SK-N-SH (cell line): Measurements from ENCODE around the gene TTC23. TPM values are rescaled to one million over a fixed set of nuclear protein-coding genes. Genes with fewer than 3 reads are reported as not detected.

Experiments used
- CTCF ChIA-PET: fragments of 300-600, 350-600 bp; formaldehyde crosslinking; extraction: SDS; loops from one replicate; lab custom pipeline; 2021; lab: Yijun Ruan, JAX
- POLR2A ChIA-PET: fragments of 350-600 bp; sonication (Branson Sonifier 250); formaldehyde crosslinking; extraction: SDS; loops from one replicate; lab custom pipeline; 2020; ENCODE audit warnings: antibody characterized with exemption, inconsistent platforms; lab: Yijun Ruan, JAX
- DNase-seq: peaks from one replicate; pipeline ENCODE4 v3.0.0; 2012
- H2AFZ ChIP-seq: fragments of 200-600 bp; sonication (generic); 2 replicates; pipeline ENCODE4 v1.8.1; 2016; ENCODE audit warnings: antibody characterized with exemption, mild to moderate bottlenecking, low read depth
- H3F3A ChIP-seq: fragments of 200-600 bp; sonication (generic); replicated peaks from 2 replicates; pipeline ENCODE3; 2016; ENCODE audit warnings: antibody characterized with exemption, mild to moderate bottlenecking; ENCODE audit not compliant: insufficient read depth
- H3K27ac ChIP-seq, 2 experiments: fragments of 200-500 bp in 1 of 2; fragments of 200-600 bp in 1 of 2; sonication (Bioruptor generic) in 1 of 2; sonication (generic), shearing (Covaris generic) in 1 of 2; 2 replicates each; pipeline versions ENCODE4 v1.5.1 to v1.6.1; 2014 to 2016; ENCODE audit warnings: low read depth in 2 of 2, inconsistent platforms in 1 of 2, low read length in 1 of 2, mild to moderate bottlenecking in 1 of 2, mixed read lengths in 1 of 2
- H3K27me3 ChIP-seq: fragments of 200-600 bp; sonication (generic), shearing (Covaris generic); 2 replicates; pipeline ENCODE4 v1.6.1; 2016; ENCODE audit warnings: mixed run types; ENCODE audit not compliant: insufficient read depth
- H3K36me3 ChIP-seq, 2 experiments: fragments of 200-500 bp in 1 of 2; fragments of 200-600 bp in 1 of 2; sonication (Bioruptor generic) in 1 of 2; sonication (generic) in 1 of 2; replicated peaks in 1 of 2; 2 replicates each; pipeline versions ENCODE3 to v1.5.1; 2014 to 2016; ENCODE audit warnings: low read length in 1 of 2, mild to moderate bottlenecking in 1 of 2; ENCODE audit not compliant: insufficient read depth in 2 of 2, control insufficient read depth in 1 of 2
- H3K4me1 ChIP-seq, 2 experiments: fragments of 200-500 bp in 1 of 2; fragments of 200-600 bp in 1 of 2; sonication (Bioruptor generic) in 1 of 2; sonication (generic), shearing (Covaris generic) in 1 of 2; 2 replicates each; pipeline versions ENCODE4 v1.5.1 to v1.6.1; 2014 to 2016; ENCODE audit warnings: low read depth in 1 of 2, low read length in 1 of 2, mixed run types in 1 of 2; ENCODE audit not compliant: insufficient read depth in 2 of 2, control insufficient read depth in 1 of 2
- H3K4me2 ChIP-seq: fragments of 200-600 bp; sonication (generic), shearing (Covaris generic); 2 replicates; pipeline ENCODE4 v1.6.1; 2017; ENCODE audit warnings: mixed run types
- H3K4me3 ChIP-seq, 2 experiments: fragments of 200-500 bp in 1 of 2; fragments of 200-600 bp in 1 of 2; sonication (Bioruptor generic) in 1 of 2; sonication (generic), shearing (Covaris generic) in 1 of 2; 2 replicates each; pipeline versions ENCODE4 v1.5.1 to v1.8.1; 2014 to 2016; ENCODE audit warnings: low read depth in 2 of 2, inconsistent platforms in 1 of 2, low read length in 1 of 2, mild to moderate bottlenecking in 1 of 2, mixed read lengths in 1 of 2, moderate library complexity in 1 of 2
- H3K79me2 ChIP-seq: fragments of 200-600 bp; sonication (generic); 2 replicates; pipeline ENCODE4 v1.8.1; 2017; ENCODE audit warnings: mild to moderate bottlenecking; ENCODE audit not compliant: insufficient read depth
- H3K9ac ChIP-seq: fragments of 200-600 bp; sonication (generic); 2 replicates; pipeline ENCODE4 v1.6.1; 2017; ENCODE audit warnings: mixed run types
- H3K9me2 ChIP-seq: fragments of 200-600 bp; sonication (generic); 2 replicates; pipeline ENCODE4 v1.6.1; 2017; ENCODE audit warnings: mixed run types
- H3K9me3 ChIP-seq: fragments of 200-600 bp; sonication (generic); 2 replicates; pipeline ENCODE4 v1.6.1; 2017; ENCODE audit warnings: mixed run types, mild to moderate bottlenecking, moderate library complexity
- H4K20me1 ChIP-seq: fragments of 200-600 bp; sonication (generic); 2 replicates; pipeline ENCODE4 v1.6.1; 2017; ENCODE audit warnings: mild to moderate bottlenecking, mixed run types; ENCODE audit not compliant: insufficient read depth
- ELF1 ChIP-seq: IDR thresholded peaks from 2 replicates; pipeline ENCODE4 v1.4.0; 2012
- EP300 ChIP-seq, 2 experiments: IDR thresholded peaks; 2 replicates each; pipeline versions ENCODE4 v1.4.0 to v1.6.1; 2012; ENCODE audit warnings: borderline replicate concordance in 1 of 2, low read depth in 1 of 2, low read length in 1 of 2
- FOXJ3 ChIP-seq: sonication (generic); formaldehyde crosslinking; IDR thresholded peaks from 2 replicates; pipeline ENCODE4 v1.5.1; 2020; ENCODE audit warnings: mild to moderate bottlenecking, missing genetic modification reagents
- FOXM1 ChIP-seq: IDR thresholded peaks from 2 replicates; pipeline ENCODE4 v1.4.0; 2012; ENCODE audit warnings: low read depth, mild to moderate bottlenecking
- GABPA ChIP-seq: IDR thresholded peaks from 2 replicates; pipeline ENCODE4 v1.4.0; 2012; ENCODE audit warnings: low read depth, mild to moderate bottlenecking
- GATA2 ChIP-seq: sonication (generic); formaldehyde crosslinking; IDR thresholded peaks from 2 replicates; pipeline ENCODE4 v1.5.0; 2020; ENCODE audit warnings: mild to moderate bottlenecking, missing genetic modification reagents
- NRF1 ChIP-seq: IDR thresholded peaks from 2 replicates; pipeline ENCODE4 v1.6.1; 2012; ENCODE audit warnings: low read depth, mild to moderate bottlenecking, low read length
- POLR2AphosphoS5 ChIP-seq: IDR thresholded peaks from 2 replicates; pipeline ENCODE4 v1.6.1; 2012; ENCODE audit warnings: low read depth, low read length
- RFX5 ChIP-seq: IDR thresholded peaks from 2 replicates; pipeline ENCODE4 v1.6.1; 2012; ENCODE audit warnings: mild to moderate bottlenecking, improper control_type of control experiment, low read length
- SIN3A ChIP-seq: IDR thresholded peaks from 2 replicates; pipeline ENCODE4 v1.6.1; 2012; ENCODE audit warnings: low read depth, mild to moderate bottlenecking, low read length, moderate library complexity, borderline replicate concordance
- SMC3 ChIP-seq: IDR thresholded peaks from 2 replicates; pipeline ENCODE4 v1.6.1; 2012; ENCODE audit warnings: low read depth, low read length, improper control_type of control experiment
- TAF1 ChIP-seq: IDR thresholded peaks from 2 replicates; pipeline ENCODE4 v1.6.1; 2012; ENCODE audit warnings: low read depth, mild to moderate bottlenecking, low read length, moderate library complexity, borderline replicate concordance
- TCF12 ChIP-seq: IDR thresholded peaks from 2 replicates; pipeline ENCODE4 v1.4.0; 2012
- TEAD4 ChIP-seq: IDR thresholded peaks from 2 replicates; pipeline ENCODE4 v1.4.0; 2012; ENCODE audit warnings: mild to moderate bottlenecking, borderline replicate concordance; ENCODE audit not compliant: insufficient read depth
- YY1 ChIP-seq: IDR thresholded peaks from 2 replicates; pipeline ENCODE4 v1.4.0; 2012; ENCODE audit warnings: low read depth, mild to moderate bottlenecking
- WGBS: methylation state at CpG from one replicate; pipeline ENCODE4 v1.1.6; 2017; ENCODE audit warnings: low lambda C conversion rate; 5-methylcytosine and 5-hydroxymethylcytosine counted together
- polyA plus RNA-seq, 3 experiments: library from polyadenylated mRNA; depleted of rRNA; stranded (reverse); fragments of >200 nt; gene quantifications; 2 replicates each; pipeline ENCODE4 v1.2.3, GENCODE V29; 2012
- TF ChIP-seq, protein P1 (sequence below): IDR thresholded peaks from 2 replicates; pipeline ENCODE4 v1.6.1; 2012; ENCODE audit warnings: mild to moderate bottlenecking, low read depth, low read length, moderate library complexity
- TF ChIP-seq, protein P2 (sequence below): IDR thresholded peaks from 2 replicates; pipeline ENCODE4 v1.4.0; 2012; ENCODE audit warnings: low read depth, borderline replicate concordance
- TF ChIP-seq, protein P3 (sequence below): IDR thresholded peaks from 2 replicates; pipeline ENCODE4; 2012
- TF ChIP-seq, protein P4 (sequence below): fragments of 150-350 bp; IDR thresholded peaks from 2 replicates; pipeline ENCODE4 v1.6.1; 2016; ENCODE audit warnings: mild to moderate bottlenecking, low read depth, low read length

TTC23 gene
- polyA plus RNA-seq, 1 of the 3 experiments (the other 2 are of a cell fraction) = 0.79 TPM

DNA sequence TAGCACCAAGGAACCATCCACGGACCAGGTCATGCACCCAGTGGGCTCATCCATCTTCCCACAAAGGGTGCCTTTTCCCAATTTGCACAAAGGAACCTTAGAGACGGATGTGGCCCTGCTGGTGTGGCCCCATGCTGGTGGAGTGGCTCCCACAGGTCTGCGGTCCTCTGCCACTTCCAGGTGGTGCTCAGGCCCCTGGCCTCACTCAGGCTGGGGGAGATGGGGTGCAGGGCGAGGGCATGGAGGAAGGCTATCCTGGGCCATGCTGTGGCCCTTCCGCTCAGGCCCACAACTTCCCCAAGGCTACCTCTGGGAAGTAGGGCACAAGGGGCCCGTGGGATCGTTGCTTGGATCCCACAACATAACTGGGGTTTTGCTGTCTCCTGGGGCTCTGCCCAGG, 149.7 kb downstream of the TTC23 start:
- Histone ChIP-seq H4K20me1 (no peaks in the 10 kb centered on the region), H3K9me2 (no peaks in the 10 kb centered on the region), H3K4me2 (no peak overlapping the region), H3K4me3 (no peak overlapping the region), H3K79me2 (no peaks in the 10 kb centered on the region), H3K9me3 (no peaks in the 10 kb centered on the region), H3K27ac (no peak overlapping the region), H3K36me3 (no peaks in the 10 kb centered on the region), H3F3A (no peaks in the 10 kb centered on the region), H2AFZ (no peak overlapping the region), H3K9ac (no peak overlapping the region), H3K4me1 (no peaks in the 10 kb centered on the region; a peak in 1 of 4 replicates), H3K27me3 (no peaks in the 10 kb centered on the region)
- 93% methylated on average over 3 of the region's 7 CpGs for WGBS
- no peak for TF ChIP-seq FOXM1
- no peak for TF ChIP-seq TAF1
- TF ChIP-seq GABPA = no peak
- TF ChIP-seq NRF1 = no peak
- TF ChIP-seq, protein P1, sequence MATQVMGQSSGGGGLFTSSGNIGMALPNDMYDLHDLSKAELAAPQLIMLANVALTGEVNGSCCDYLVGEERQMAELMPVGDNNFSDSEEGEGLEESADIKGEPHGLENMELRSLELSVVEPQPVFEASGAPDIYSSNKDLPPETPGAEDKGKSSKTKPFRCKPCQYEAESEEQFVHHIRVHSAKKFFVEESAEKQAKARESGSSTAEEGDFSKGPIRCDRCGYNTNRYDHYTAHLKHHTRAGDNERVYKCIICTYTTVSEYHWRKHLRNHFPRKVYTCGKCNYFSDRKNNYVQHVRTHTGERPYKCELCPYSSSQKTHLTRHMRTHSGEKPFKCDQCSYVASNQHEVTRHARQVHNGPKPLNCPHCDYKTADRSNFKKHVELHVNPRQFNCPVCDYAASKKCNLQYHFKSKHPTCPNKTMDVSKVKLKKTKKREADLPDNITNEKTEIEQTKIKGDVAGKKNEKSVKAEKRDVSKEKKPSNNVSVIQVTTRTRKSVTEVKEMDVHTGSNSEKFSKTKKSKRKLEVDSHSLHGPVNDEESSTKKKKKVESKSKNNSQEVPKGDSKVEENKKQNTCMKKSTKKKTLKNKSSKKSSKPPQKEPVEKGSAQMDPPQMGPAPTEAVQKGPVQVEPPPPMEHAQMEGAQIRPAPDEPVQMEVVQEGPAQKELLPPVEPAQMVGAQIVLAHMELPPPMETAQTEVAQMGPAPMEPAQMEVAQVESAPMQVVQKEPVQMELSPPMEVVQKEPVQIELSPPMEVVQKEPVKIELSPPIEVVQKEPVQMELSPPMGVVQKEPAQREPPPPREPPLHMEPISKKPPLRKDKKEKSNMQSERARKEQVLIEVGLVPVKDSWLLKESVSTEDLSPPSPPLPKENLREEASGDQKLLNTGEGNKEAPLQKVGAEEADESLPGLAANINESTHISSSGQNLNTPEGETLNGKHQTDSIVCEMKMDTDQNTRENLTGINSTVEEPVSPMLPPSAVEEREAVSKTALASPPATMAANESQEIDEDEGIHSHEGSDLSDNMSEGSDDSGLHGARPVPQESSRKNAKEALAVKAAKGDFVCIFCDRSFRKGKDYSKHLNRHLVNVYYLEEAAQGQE = no peak
- no peak for TF ChIP-seq GATA2
- TF ChIP-seq ELF1 = no peak
- TF ChIP-seq POLR2AphosphoS5 = no peak
- TF ChIP-seq FOXJ3 (CRISPR knock-in tag) = no peak
- no peak for TF ChIP-seq YY1
- TF ChIP-seq SIN3A = no peak
- no peak for TF ChIP-seq TCF12
- no peak for TF ChIP-seq EP300 (IDR thresholded peaks at IDR 0.05; ENCODE audit: borderline replicate concordance in 1 of 2, low read depth in 1 of 2, low read length in 1 of 2)
- TF ChIP-seq, protein P2, sequence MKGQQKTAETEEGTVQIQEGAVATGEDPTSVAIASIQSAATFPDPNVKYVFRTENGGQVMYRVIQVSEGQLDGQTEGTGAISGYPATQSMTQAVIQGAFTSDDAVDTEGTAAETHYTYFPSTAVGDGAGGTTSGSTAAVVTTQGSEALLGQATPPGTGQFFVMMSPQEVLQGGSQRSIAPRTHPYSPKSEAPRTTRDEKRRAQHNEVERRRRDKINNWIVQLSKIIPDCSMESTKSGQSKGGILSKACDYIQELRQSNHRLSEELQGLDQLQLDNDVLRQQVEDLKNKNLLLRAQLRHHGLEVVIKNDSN = no peak
- no peak for TF ChIP-seq SMC3
- TF ChIP-seq, protein P3, sequence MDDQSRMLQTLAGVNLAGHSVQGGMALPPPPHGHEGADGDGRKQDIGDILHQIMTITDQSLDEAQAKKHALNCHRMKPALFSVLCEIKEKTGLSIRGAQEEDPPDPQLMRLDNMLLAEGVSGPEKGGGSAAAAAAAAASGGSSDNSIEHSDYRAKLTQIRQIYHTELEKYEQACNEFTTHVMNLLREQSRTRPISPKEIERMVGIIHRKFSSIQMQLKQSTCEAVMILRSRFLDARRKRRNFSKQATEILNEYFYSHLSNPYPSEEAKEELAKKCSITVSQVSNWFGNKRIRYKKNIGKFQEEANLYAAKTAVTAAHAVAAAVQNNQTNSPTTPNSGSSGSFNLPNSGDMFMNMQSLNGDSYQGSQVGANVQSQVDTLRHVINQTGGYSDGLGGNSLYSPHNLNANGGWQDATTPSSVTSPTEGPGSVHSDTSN = no peak
- no peak for TF ChIP-seq TEAD4
- TF ChIP-seq, protein P4, sequence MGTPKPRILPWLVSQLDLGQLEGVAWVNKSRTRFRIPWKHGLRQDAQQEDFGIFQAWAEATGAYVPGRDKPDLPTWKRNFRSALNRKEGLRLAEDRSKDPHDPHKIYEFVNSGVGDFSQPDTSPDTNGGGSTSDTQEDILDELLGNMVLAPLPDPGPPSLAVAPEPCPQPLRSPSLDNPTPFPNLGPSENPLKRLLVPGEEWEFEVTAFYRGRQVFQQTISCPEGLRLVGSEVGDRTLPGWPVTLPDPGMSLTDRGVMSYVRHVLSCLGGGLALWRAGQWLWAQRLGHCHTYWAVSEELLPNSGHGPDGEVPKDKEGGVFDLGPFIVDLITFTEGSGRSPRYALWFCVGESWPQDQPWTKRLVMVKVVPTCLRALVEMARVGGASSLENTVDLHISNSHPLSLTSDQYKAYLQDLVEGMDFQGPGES = no peak
- no peak for TF ChIP-seq RFX5
- CTCF ChIA-PET = interaction anchor here (0.6 to 12.3 kb wide), 21 partner anchors 9 to 985 kb away, joined by 3 to 149 read pairs (median 5); no protein-coding TSS in a partner anchor
- no peak for DNase-seq
- POLR2A ChIA-PET = no interaction called here
